ENCODE measurements around the gene ADCY2. TPM values are rescaled to one million over a fixed set of nuclear protein-coding genes. Genes with fewer than 3 reads are reported as not detected.

The ADCY2 gene
- polyA plus RNA-seq, 1 donor (not counting 4 experiments of a cell fraction or from before 2014, with no cell fraction given): 0.13 TPM

DNA sequence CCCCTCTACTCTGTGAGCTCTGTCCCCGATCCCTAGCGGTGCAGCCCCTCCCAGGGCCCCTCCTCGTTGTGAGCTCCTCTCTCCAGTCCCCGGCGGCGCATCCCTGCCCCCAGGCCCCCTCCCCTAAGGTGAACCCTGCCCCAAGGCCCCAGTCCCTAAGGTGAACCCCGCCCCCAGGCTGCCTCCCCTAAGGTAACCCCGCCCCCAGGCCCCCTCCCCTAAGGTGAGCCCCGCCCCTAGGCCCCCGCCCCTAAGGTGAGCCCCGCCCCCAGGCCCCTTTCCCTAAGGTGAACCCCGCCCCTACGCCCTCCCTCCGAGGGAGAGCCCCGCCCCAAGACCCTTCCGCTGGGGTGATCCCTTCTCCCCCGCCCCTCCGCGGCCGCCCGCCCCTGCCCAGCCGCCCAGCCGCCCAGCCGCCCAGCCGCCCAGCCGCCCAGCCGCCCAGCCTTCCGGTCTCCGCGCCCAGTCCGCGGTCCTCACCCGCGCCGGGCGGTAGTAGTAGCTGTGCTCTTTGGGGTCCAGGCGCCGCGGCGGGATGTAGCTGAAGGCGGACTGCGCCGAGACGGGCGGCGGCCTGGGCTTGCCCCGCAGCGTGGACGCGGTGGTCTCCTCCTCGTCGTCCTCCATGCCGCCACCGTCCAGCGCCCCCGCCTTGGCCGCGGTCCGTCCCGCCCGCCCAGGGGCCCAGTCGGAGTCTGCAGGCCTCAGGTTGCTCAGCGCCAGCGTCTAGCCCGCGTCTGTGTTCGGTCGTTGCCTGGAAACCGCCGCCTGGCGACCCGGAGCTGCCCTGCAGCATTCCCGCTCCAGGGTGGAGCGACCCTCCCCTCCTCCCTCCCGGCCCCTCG lies 454.7 kb downstream of the ADCY2 start, which contains the start of gene CFAP90:
Gene CFAP90, minus strand, starts transcription at position 739 of the 845 bp plus-strand sequence. Its CDS starts 112 bp downstream, at position 627.
- Histone ChIP-seq H3K9me1 (ENCODE audit: control insufficient read depth, extremely low read depth, insufficient read depth, low read length) (no peaks in the 10 kb centered on the region), H3K4me2 (ENCODE audit: control insufficient read depth, extremely low read depth, insufficient read depth, low read depth, low read length) (peak within 1 kb of the TSS; percentile 51), H3K4me1 (ENCODE audit: control insufficient read depth, extremely low read depth, insufficient read depth, low read length) (no peaks in the 10 kb centered on the region), H3K9ac (ENCODE audit: control insufficient read depth, extremely low read depth, insufficient read depth, low read length) (no peak within 1 kb of the TSS), H3K79me2 (ENCODE audit: control insufficient read depth, insufficient read depth, low read length) (no peaks in the 10 kb centered on the region), H3K27ac (ENCODE audit: control insufficient read depth, insufficient read depth, low read length) (no peak within 1 kb of the TSS), H3K36me3 (ENCODE audit: control insufficient read depth in 2 of 2, extremely low read depth in 1 of 2, insufficient read depth in 2 of 2, low read length in 2 of 2) (no peaks in the 10 kb centered on the region), H2AFZ (ENCODE audit: control insufficient read depth, low read length) (peak within 1 kb of the TSS; percentile 33), H4K20me1 (ENCODE audit: control insufficient read depth, extremely low read depth, insufficient read depth, low read length) (no peaks in the 10 kb centered on the region), H3K4me3 (ENCODE audit: control insufficient read depth in 2 of 3, extremely low read depth in 1 of 3, insufficient read depth in 2 of 3, low read depth in 1 of 3, low read length in 3 of 3) (peak within 1 kb of the TSS in 1 of 3 experiments; percentile 34), H3K27me3 (ENCODE audit: control insufficient read depth, extremely low read depth, insufficient read depth, low read length) (peaks cover 30% of the 10 kb centered on the region), H3K9me3 (ENCODE audit: control insufficient read depth, low read depth, low read length) (no peaks in the 10 kb centered on the region)
- FAIRE-seq: no peak
- peak; percentile 29 for TF ChIP-seq EZH2 (IDR thresholded peaks at IDR 0.05; ENCODE audit: low read length)
- TF ChIP-seq, protein P1, sequence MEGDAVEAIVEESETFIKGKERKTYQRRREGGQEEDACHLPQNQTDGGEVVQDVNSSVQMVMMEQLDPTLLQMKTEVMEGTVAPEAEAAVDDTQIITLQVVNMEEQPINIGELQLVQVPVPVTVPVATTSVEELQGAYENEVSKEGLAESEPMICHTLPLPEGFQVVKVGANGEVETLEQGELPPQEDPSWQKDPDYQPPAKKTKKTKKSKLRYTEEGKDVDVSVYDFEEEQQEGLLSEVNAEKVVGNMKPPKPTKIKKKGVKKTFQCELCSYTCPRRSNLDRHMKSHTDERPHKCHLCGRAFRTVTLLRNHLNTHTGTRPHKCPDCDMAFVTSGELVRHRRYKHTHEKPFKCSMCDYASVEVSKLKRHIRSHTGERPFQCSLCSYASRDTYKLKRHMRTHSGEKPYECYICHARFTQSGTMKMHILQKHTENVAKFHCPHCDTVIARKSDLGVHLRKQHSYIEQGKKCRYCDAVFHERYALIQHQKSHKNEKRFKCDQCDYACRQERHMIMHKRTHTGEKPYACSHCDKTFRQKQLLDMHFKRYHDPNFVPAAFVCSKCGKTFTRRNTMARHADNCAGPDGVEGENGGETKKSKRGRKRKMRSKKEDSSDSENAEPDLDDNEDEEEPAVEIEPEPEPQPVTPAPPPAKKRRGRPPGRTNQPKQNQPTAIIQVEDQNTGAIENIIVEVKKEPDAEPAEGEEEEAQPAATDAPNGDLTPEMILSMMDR (optimal IDR thresholded peaks at IDR 0.05 in 1 of 3, IDR thresholded peaks at IDR 0.05 in 1 of 3, conservative IDR thresholded peaks at IDR 0.05 in 1 of 3; ENCODE audit: extremely low read depth in 1 of 3, insufficient read depth in 2 of 3, low read length in 3 of 3): no peak
- no peak for DNase-seq (ENCODE audit: low read depth, low spot score)
- dilution Hi-C loops (cut with MboI; ENCODE audit: extremely low pct_ligation_motif_present, low sequenced_read_pairs): no loop called here

DNA sequence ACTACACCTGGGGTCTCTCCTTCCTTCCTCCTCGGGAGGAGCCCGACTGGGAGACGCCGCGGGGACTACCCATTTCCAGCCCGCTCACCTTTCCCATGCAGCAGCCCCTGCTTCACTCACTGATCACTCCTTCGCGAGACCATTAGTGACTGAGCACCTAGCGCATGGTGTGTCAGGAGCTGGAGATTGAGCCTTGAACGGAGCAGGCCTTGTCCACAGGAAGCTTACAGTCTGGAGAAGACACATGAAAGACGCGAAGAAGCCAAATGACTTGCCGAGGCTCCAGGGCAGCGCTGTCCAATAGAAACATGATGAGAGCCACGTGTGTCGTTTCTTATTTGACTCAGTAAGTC lies 455.3 kb downstream of the ADCY2 start:
- Histone ChIP-seq H2AFZ (ENCODE audit: control insufficient read depth, low read length) (no peak overlapping the region), H3K36me3 (ENCODE audit: control insufficient read depth in 2 of 2, extremely low read depth in 1 of 2, insufficient read depth in 2 of 2, low read length in 2 of 2) (no peaks in the 10 kb centered on the region), H3K4me3 (ENCODE audit: control insufficient read depth in 2 of 3, extremely low read depth in 1 of 3, insufficient read depth in 2 of 3, low read depth in 1 of 3, low read length in 3 of 3) (no peak overlapping the region)

More for the DNA sequence above, 455.3 kb downstream of the ADCY2 start:
- DNase-seq (ENCODE audit: low read depth, low spot score) (no peak), FAIRE-seq (no peak)
- no peaks in the 10 kb centered on the region for H3K4me1 ChIP-seq (ENCODE audit: control insufficient read depth, extremely low read depth, insufficient read depth, low read length)
- no peak overlapping the region for H3K27ac ChIP-seq (ENCODE audit: control insufficient read depth, insufficient read depth, low read length)
- dilution Hi-C loops (cut with MboI; ENCODE audit: extremely low pct_ligation_motif_present, low sequenced_read_pairs): no loop called here
- no peaks in the 10 kb centered on the region for H3K9me1 ChIP-seq (ENCODE audit: control insufficient read depth, extremely low read depth, insufficient read depth, low read length)
- TF ChIP-seq, protein P1 (optimal IDR thresholded peaks at IDR 0.05 in 1 of 3, IDR thresholded peaks at IDR 0.05 in 1 of 3, conservative IDR thresholded peaks at IDR 0.05 in 1 of 3; ENCODE audit: extremely low read depth in 1 of 3, insufficient read depth in 2 of 3, low read length in 3 of 3): no peak
- no peak for TF ChIP-seq EZH2 (IDR thresholded peaks at IDR 0.05; ENCODE audit: low read length)
- no peaks in the 10 kb centered on the region for H3K9me3 ChIP-seq (ENCODE audit: control insufficient read depth, low read depth, low read length)
- no peaks in the 10 kb centered on the region for H3K79me2 ChIP-seq (ENCODE audit: control insufficient read depth, insufficient read depth, low read length)
- no peak overlapping the region for H3K9ac ChIP-seq (ENCODE audit: control insufficient read depth, extremely low read depth, insufficient read depth, low read length)
- no peak overlapping the region for H3K4me2 ChIP-seq (ENCODE audit: control insufficient read depth, extremely low read depth, insufficient read depth, low read depth, low read length)
- no peaks in the 10 kb centered on the region for H4K20me1 ChIP-seq (ENCODE audit: control insufficient read depth, extremely low read depth, insufficient read depth, low read length)
- H3K27me3 ChIP-seq (ENCODE audit: control insufficient read depth, extremely low read depth, insufficient read depth, low read length): peaks cover 30% of the 10 kb centered on the region

Measured in keratinocyte (primary cell).